Forelimb muscle (tissue), 1 donor: Measurements from ENCODE around the gene PNMA6E. TPM values are rescaled to one million over a fixed set of nuclear protein-coding genes. Genes with fewer than 3 reads are reported as not detected.

Source experiments
- DNase-seq: peaks from one replicate; pipeline ENCODE4 v3.0.0-alpha.2; 2013; ENCODE audit warnings: low read depth
- polyA plus RNA-seq: library from polyadenylated mRNA; unstranded; fragments of 120-200 nt; gene quantifications from one replicate; pipeline ENCODE4 v1.2.1, GENCODE V29; 2013; ENCODE audit not compliant: insufficient read length

Gene PNMA6E
- not detected for polyA plus RNA-seq

- no peak for DNase-seq
Measured at GRCh38 chrX:153401133-153401764, at the start of gene PNMA6E. Gene PNMA6E, minus strand, starts transcription at chrX:153401350. Its CDS starts 2,501 bp downstream, at chrX:153398849.

- no peak for DNase-seq
Measured at GRCh38 chrX:153450949-153451277, 49.8 kb upstream of the PNMA6E start.

- no peak for DNase-seq
Measured at GRCh38 chrX:153450114-153450948, 49.2 kb upstream of the PNMA6E start.

- no peak for DNase-seq
Measured at GRCh38 chrX:153449368-153450113, 48.4 kb upstream of the PNMA6E start.

- no peak for DNase-seq
Measured at GRCh38 chrX:153448556-153449367, 47.6 kb upstream of the PNMA6E start.

- DNase-seq: no peak
Measured at GRCh38 chrX:153447581-153447960, 46.4 kb upstream of the PNMA6E start.

GRCh38 chrX:153446950-153447580 is 45.9 kb upstream of the PNMA6E start:
- DNase-seq: no peak

- no peak for DNase-seq
Measured at GRCh38 chrX:153446636-153446936, 45.4 kb upstream of the PNMA6E start.

- DNase-seq: no peak
Measured at GRCh38 chrX:153445856-153446635, 44.9 kb upstream of the PNMA6E start, which contains the start of gene TREX2. Gene TREX2, minus strand, starts transcription at chrX:153446056. Its CDS starts 626 bp downstream, at chrX:153445430.

GRCh38 chrX:153445106-153445855 is 44.1 kb upstream of the PNMA6E start:
- DNase-seq: no peak

- DNase-seq: no peak
Measured at GRCh38 chrX:153444333-153445011, 43.3 kb upstream of the PNMA6E start.

- no peak for DNase-seq
Measured at GRCh38 chrX:153443476-153444332, 42.6 kb upstream of the PNMA6E start.

- no peak for DNase-seq
Measured at GRCh38 chrX:153442463-153442862, 41.3 kb upstream of the PNMA6E start.

GRCh38 chrX:153441981-153442380 is 40.8 kb upstream of the PNMA6E start:
- no peak for DNase-seq

- no peak for DNase-seq
Measured at GRCh38 chrX:153441296-153441695, 40.1 kb upstream of the PNMA6E start.

GRCh38 chrX:153440556-153441135 is 39.5 kb upstream of the PNMA6E start:
- DNase-seq: no peak

- DNase-seq: no peak
Measured at GRCh38 chrX:153439977-153440376, 38.8 kb upstream of the PNMA6E start.

- no peak for DNase-seq
Measured at GRCh38 chrX:153438532-153438931, 37.4 kb upstream of the PNMA6E start.
